ENCODE data around the gene FRMD1. TPM values are rescaled to one million over a fixed set of nuclear protein-coding genes. Genes with fewer than 3 reads are reported as not detected.

FRMD1 gene
- total RNA-seq, 1 donor from 2014 or later: 0.09 TPM

DNA sequence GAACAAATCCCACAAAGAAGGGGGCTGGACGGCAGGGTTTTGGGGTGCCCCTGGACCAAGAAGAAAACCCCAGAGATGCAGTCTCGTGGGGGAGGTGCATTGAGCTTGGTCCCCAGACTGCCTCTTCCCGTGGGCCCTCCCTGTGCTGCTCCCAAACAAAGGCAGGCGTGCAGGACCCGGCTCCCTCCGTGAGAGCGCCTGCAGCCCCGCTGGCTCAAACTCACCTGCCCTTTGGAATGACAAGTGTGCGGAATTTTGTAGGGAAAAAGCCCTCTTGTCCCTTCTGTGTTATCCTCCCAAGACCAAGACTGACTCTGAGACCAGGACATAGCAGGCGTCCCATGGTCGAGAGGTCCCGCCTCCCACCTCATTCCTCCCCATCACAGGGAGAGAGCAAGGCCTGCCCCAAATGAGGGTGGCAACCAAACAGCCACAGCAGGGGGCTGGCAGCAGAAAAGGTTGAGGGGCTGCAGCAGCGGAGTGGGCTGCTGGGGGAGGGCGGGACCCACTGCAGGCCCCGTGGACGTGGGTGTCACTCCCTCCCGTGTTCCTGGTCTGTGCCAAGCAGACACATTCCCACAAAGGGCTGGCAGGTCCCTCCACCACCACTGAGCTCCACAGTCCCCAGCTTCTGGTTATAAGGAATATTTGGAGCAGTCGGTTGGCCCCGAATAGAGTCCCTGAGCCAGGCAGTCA is 5.6 kb upstream of the FRMD1 start:
- intact Hi-C loops (cut with DNase I): no loop called here
- no peak for TF ChIP-seq CTCF (IDR thresholded peaks at IDR 0.05)
- no peaks in the 10 kb centered on the region for H3K9me3 ChIP-seq

DNA sequence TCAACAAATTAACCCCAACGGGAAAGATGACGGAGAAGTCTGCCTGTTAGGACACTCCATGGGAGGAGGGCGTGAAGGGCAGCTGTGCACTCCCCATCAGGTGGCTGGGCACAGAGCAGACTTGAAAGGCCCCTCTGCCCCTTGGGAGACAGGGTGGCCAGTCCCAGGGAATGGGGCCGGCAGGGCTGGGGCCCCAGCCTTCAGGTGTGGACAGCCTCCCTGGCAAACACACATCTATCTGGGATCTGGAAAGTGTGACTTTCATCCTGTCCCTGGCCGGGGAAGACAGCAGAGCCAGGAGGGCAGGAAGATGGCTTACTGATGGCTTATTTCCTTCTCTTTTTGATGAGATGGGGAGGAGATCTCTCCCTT is 4.5 kb upstream of the FRMD1 start:
- H3K9me3 ChIP-seq: no peaks in the 10 kb centered on the region
- H3K4me1 ChIP-seq: no peaks in the 10 kb centered on the region
- no peak for TF ChIP-seq CTCF (IDR thresholded peaks at IDR 0.05)
- no peak overlapping the region for H3K27ac ChIP-seq
- ATAC-seq (no peak), DNase-seq (no peak)
- no peaks in the 10 kb centered on the region for H3K36me3 ChIP-seq
- no peak overlapping the region for H3K4me3 ChIP-seq
- intact Hi-C loops (cut with DNase I): no loop called here
- no peaks in the 10 kb centered on the region for H3K27me3 ChIP-seq

More for the DNA sequence above, 5.6 kb upstream of the FRMD1 start:
- Histone ChIP-seq H3K4me3 (no peak overlapping the region), H3K27ac (no peak overlapping the region), H3K36me3 (no peaks in the 10 kb centered on the region), H3K4me1 (no peaks in the 10 kb centered on the region), H3K27me3 (no peaks in the 10 kb centered on the region)
- DNase-seq: no peak
- no peak for ATAC-seq

GRCh38 chr6:168082860-168083513 is 4.0 kb upstream of the FRMD1 start:
- no peak for TF ChIP-seq CTCF (IDR thresholded peaks at IDR 0.05)
- Histone ChIP-seq H3K4me3 (no peak overlapping the region), H3K27ac (no peak overlapping the region), H3K4me1 (no peaks in the 10 kb centered on the region), H3K27me3 (no peaks in the 10 kb centered on the region), H3K36me3 (no peaks in the 10 kb centered on the region), H3K9me3 (no peaks in the 10 kb centered on the region)
- intact Hi-C loops (cut with DNase I): no loop called here
- ATAC-seq (no peak), DNase-seq (no peak)

- no peak for ATAC-seq
- intact Hi-C loops (cut with DNase I): no loop called here
- no peak for DNase-seq
Observed at GRCh38 chr6:168081858-168082546, 3.0 kb upstream of the FRMD1 start.

More at GRCh38 chr6:168081858-168082546, 3.0 kb upstream of the FRMD1 start:
- Histone ChIP-seq H3K4me1 (no peaks in the 10 kb centered on the region), H3K36me3 (no peaks in the 10 kb centered on the region), H3K9me3 (no peaks in the 10 kb centered on the region), H3K4me3 (no peak overlapping the region), H3K27ac (no peak overlapping the region), H3K27me3 (no peaks in the 10 kb centered on the region)
- no peak for TF ChIP-seq CTCF (IDR thresholded peaks at IDR 0.05)

Data from upper lobe of right lung (tissue), 1 donor.